Rectal smooth muscle tissue (tissue), 1 donor: Measurements from ENCODE around the gene ZNF486.
"Not testable (repeated sequence)": the region's sequence is repeated elsewhere in the genome, so short reads cannot be mapped to it uniquely, and the experiment has no call there.

Source experiments
- H3K27ac ChIP-seq: one replicate; pipeline ENCODE4 v1.7.0; 2013; ENCODE audit warnings: low read depth, low read length, inconsistent platforms
- H3K27me3 ChIP-seq: one replicate; pipeline ENCODE4 v1.7.0; 2013; ENCODE audit warnings: low read length; ENCODE audit not compliant: control insufficient read depth, insufficient read depth
- H3K36me3 ChIP-seq: one replicate; pipeline ENCODE4 v1.7.0; 2013; ENCODE audit warnings: low read length; ENCODE audit not compliant: control insufficient read depth, insufficient read depth
- H3K4me1 ChIP-seq: one replicate; pipeline ENCODE4 v1.7.0; 2013; ENCODE audit warnings: low read length; ENCODE audit not compliant: control insufficient read depth, insufficient read depth
- H3K4me3 ChIP-seq: one replicate; pipeline ENCODE4 v1.7.0; 2013; ENCODE audit warnings: low read length
- H3K9ac ChIP-seq: one replicate; pipeline ENCODE4 v1.7.0; 2013; ENCODE audit warnings: low read length

The ZNF486 gene

GRCh38 chr19:20243629-20244028 is 76.6 kb downstream of the ZNF486 start:
- no peak overlapping the region for H3K27ac ChIP-seq
- no peaks in the 10 kb centered on the region for H3K27me3 ChIP-seq
- H3K4me1 ChIP-seq: no peaks in the 10 kb centered on the region
- H3K36me3 ChIP-seq: no peaks in the 10 kb centered on the region
- H3K4me3 ChIP-seq: no peak overlapping the region
- H3K9ac ChIP-seq: no peak overlapping the region

GRCh38 chr19:20244356-20244755 is 77.3 kb downstream of the ZNF486 start:
- no peak overlapping the region for H3K27ac ChIP-seq
- no peaks in the 10 kb centered on the region for H3K4me1 ChIP-seq
- no peak overlapping the region for H3K4me3 ChIP-seq

GRCh38 chr19:20245309-20245708 is 78.3 kb downstream of the ZNF486 start:
- H3K4me1 ChIP-seq: no peaks in the 10 kb centered on the region
- H3K4me3 ChIP-seq: no peak overlapping the region
- no peaks in the 10 kb centered on the region for H3K27me3 ChIP-seq
- no peaks in the 10 kb centered on the region for H3K36me3 ChIP-seq
- H3K27ac ChIP-seq: no peak overlapping the region
- H3K9ac ChIP-seq: no peak overlapping the region

More at GRCh38 chr19:20244356-20244755, 77.3 kb downstream of the ZNF486 start:
- Histone ChIP-seq H3K9ac (no peak overlapping the region), H3K36me3 (no peaks in the 10 kb centered on the region), H3K27me3 (no peaks in the 10 kb centered on the region)

- H3K27me3 ChIP-seq: no peaks in the 10 kb centered on the region
- no peak overlapping the region for H3K27ac ChIP-seq
- no peaks in the 10 kb centered on the region for H3K36me3 ChIP-seq
- H3K9ac ChIP-seq: no peak overlapping the region
- H3K4me1 ChIP-seq: no peaks in the 10 kb centered on the region
- no peak overlapping the region for H3K4me3 ChIP-seq
Measured at GRCh38 chr19:20247016-20247683, 80.1 kb downstream of the ZNF486 start.

GRCh38 chr19:20248258-20248657 is 81.2 kb downstream of the ZNF486 start:
- not testable (repeated sequence) for H3K4me1 ChIP-seq, H3K9ac ChIP-seq, H3K27ac ChIP-seq

More at GRCh38 chr19:20248258-20248657, 81.2 kb downstream of the ZNF486 start:
- not testable (repeated sequence) for H3K27me3 ChIP-seq, H3K4me3 ChIP-seq, H3K36me3 ChIP-seq
